ENCODE results near the gene JPH2.

DNA sequence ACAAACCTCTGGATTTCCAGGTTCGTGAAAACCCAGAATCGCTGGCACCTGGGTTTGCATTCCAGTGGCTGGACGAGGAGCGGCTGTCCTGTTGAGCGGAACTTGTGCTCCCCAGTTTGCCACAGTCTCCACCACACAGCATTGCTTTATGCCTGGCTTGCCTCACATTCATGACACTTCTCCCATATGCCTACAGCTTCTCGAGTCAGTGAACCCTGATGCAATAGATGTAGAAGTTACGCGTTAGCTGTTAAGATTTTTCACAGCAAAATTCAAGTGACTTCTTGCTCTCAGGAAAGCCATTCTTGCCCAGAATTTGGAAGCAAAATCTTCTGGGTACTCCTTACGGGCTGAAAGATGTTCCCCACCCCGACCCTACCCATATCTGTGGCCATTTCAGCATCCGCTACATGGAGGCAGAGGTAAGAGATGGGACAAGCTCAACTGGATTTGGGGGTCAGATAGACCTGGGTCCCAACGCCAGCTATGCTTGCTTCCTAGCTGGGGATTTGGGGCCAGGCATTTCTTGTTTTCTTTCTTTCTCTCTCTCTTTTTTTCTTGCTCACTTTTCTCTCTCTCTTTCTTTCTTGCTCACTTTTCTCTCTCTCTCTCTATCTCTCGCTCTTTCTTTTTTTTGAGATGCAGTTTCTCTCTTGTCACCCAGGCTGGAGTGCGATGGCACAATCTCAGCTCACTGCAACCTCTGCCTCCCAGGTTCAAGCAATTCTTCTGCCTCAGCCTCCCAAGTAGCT is 47.8 kb upstream of the JPH2 start:
- no peak for TF ChIP-seq PATZ1 (CRISPR knock-in tag; IDR thresholded peaks at IDR 0.05; ENCODE audit: borderline replicate concordance)
- no peak for TF ChIP-seq ISL1 (CRISPR knock-in tag; IDR thresholded peaks at IDR 0.05)
- TF ChIP-seq ZFP3 (CRISPR knock-in tag; IDR thresholded peaks at IDR 0.05), result no peak
